ENCODE data around the gene TOP3A. TPM values are rescaled to one million over a fixed set of nuclear protein-coding genes. Genes with fewer than 3 reads are reported as not detected.

The TOP3A gene
- total RNA-seq, 1 donor from 2014 or later = 59.0 TPM

- Mint-ChIP-seq H3K36me3 (peaks cover 25% of the 10 kb centered on the region), H3K27me3 (ENCODE audit: low read depth) (no peaks in the 10 kb centered on the region), H3K27ac (no peak overlapping the region), H3K4me3 (no peak overlapping the region), H3K4me1 (no peaks in the 10 kb centered on the region), H3K9me3 (no peaks in the 10 kb centered on the region)
- TF ChIP-seq CTCF (IDR thresholded peaks at IDR 0.05; ENCODE audit: unreplicated experiment) = no peak
- no peak for DNase-seq (ENCODE audit: low spot score in 2 of 2, unreplicated experiment in 2 of 2)
Observed at GRCh38 chr17:18326572-18326971, 11.8 kb upstream of the TOP3A start.

GRCh38 chr17:18326039-18326438 lies 11.2 kb upstream of the TOP3A start:
- Mint-ChIP-seq H3K27ac (no peak overlapping the region), H3K9me3 (no peaks in the 10 kb centered on the region), H3K36me3 (peaks cover 22% of the 10 kb centered on the region), H3K27me3 (ENCODE audit: low read depth) (no peaks in the 10 kb centered on the region), H3K4me1 (no peaks in the 10 kb centered on the region), H3K4me3 (no peak overlapping the region)
- no peak for DNase-seq (ENCODE audit: low spot score in 2 of 2, unreplicated experiment in 2 of 2)
- TF ChIP-seq CTCF (IDR thresholded peaks at IDR 0.05; ENCODE audit: unreplicated experiment) = no peak

- H3K36me3 Mint-ChIP-seq = peaks cover 19% of the 10 kb centered on the region
- H3K27ac Mint-ChIP-seq = no peak overlapping the region
- no peak for TF ChIP-seq CTCF (IDR thresholded peaks at IDR 0.05; ENCODE audit: unreplicated experiment)
- no peak for DNase-seq (ENCODE audit: low spot score in 2 of 2, unreplicated experiment in 2 of 2)
- no peak overlapping the region for H3K4me3 Mint-ChIP-seq
- H3K4me1 Mint-ChIP-seq = peaks cover 10% of the 10 kb centered on the region
- no peaks in the 10 kb centered on the region for H3K27me3 Mint-ChIP-seq (ENCODE audit: low read depth)
- no peaks in the 10 kb centered on the region for H3K9me3 Mint-ChIP-seq
Observed at GRCh38 chr17:18324140-18325050, 9.6 kb upstream of the TOP3A start.

DNA sequence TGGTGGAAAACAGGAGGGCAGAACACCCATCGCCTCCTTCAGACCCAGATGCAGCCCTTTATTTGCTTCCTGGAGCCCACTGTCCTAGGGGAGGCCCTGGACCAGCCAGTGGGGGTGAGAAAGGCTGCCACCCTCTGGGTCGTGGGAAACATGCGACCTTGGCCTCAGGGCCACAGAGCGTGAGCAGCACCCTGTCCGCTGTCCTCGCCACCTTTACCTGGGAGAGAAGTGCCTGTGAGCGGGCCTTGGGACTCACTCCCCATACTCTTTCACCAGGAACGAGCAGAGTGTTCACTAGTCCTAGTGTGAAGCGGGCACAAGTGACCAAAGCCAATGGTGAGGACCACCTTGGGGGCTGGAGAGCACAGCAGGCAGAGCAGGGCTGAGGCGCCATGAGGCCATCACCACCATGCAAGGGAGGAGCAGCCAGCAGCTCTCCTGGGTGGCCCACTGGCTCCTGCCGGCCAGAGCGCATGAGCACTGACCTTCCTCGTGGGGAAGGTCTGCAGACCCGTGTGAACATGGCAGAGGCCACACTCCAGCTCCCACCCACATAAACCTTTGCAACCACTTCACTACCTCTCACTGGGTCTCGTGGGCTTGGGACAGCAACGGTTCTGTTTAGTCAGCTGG lies 8.8 kb upstream of the TOP3A start:
- H3K9me3 Mint-ChIP-seq = no peaks in the 10 kb centered on the region
- H3K4me3 Mint-ChIP-seq = no peak overlapping the region
- H3K27ac Mint-ChIP-seq = no peak overlapping the region
- H3K36me3 Mint-ChIP-seq = peaks cover 19% of the 10 kb centered on the region
- TF ChIP-seq CTCF (IDR thresholded peaks at IDR 0.05; ENCODE audit: unreplicated experiment) = no peak
- no peak for DNase-seq (ENCODE audit: low spot score in 2 of 2, unreplicated experiment in 2 of 2)
- peaks cover 18% of the 10 kb centered on the region for H3K4me1 Mint-ChIP-seq
- no peaks in the 10 kb centered on the region for H3K27me3 Mint-ChIP-seq (ENCODE audit: low read depth)

DNA sequence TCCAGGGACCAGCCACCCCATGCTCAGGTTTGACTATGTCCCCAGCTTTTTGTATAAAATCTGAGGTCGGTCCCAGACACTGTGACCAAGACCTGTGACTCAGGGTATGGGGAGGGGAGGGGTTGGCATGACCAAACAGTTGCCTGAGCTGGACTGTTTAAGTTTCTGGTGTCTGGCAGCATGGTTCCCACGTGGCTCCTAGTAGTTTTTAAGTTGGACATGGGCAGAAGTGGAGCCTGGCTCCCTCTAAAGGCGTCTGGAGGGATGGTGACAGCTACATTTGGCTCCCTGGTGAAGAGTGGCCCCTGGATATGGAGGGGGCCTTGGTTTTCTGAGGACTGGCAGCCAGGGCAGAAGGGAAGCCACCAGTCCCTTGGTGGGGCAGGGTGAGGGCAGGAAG lies 8.2 kb upstream of the TOP3A start:
- Mint-ChIP-seq H3K27me3 (ENCODE audit: low read depth) (no peaks in the 10 kb centered on the region), H3K9me3 (no peaks in the 10 kb centered on the region), H3K4me3 (no peak overlapping the region), H3K27ac (no peak overlapping the region), H3K36me3 (peaks cover 19% of the 10 kb centered on the region), H3K4me1 (peaks cover 23% of the 10 kb centered on the region)
- DNase-seq (ENCODE audit: low spot score in 2 of 2, unreplicated experiment in 2 of 2) = no peak
- TF ChIP-seq CTCF (IDR thresholded peaks at IDR 0.05; ENCODE audit: unreplicated experiment) = no peak

All from mesothelial cell of epicardium (in vitro differentiated cells).